ENCODE data around the gene FGF14.

The FGF14 gene

DNA sequence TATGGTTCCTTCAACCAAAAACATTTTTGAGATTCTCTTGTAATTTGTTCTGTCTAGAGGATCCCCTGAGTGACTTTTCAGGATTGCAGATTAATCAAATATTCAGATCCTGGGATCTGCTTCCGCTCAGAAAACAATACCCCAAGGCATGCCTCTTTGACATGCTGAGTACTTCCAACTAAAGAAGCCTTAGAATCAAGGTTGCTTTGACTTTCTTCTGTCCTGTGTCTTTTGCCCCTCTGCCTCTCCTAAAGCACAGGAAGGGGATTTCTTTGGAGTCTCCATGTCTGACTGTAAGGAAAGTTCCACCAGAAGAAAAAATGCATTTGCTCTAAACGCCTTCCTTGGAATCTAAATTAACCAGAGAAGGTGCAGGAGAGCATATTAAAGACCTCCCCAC lies 431.5 kb downstream of the FGF14 start:
- no peak for DNase-seq

DNA sequence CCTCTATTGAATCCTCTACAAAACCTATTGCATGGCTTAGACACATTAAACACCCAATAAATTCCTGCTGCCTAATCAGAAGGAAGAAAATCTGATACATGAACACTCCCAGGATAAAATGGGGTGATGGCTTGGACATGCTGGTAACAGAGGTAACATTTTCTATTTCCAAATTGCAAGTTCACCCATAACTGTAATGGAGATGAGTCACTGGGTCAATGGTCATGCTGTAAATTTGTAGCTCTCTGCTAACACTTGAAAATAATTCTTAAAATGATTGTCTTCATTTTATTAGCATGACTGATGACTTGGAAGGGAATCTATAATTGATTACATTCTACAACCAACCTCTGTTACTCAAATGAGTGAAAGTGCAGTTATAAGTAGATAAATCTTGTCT lies 434.1 kb downstream of the FGF14 start:
- DNase-seq = no peak

DNA sequence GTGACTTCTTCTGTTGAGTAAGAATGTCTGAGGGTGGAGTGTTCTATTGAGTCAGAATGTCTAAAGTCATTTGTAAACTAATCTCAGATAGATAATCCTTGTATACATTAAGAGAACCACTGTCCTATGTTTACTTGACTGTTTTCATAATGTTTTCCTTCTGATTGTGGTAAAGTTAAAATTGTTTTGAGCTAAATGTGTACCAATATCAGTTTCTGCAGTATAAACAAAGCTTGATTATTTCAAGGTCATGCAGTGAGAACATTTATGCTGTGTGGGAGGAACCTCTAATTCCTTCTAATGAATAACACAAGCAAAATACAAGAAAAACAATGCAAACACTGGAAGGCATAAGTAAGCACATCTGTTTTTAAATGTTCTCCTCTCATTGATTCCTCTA lies 434.6 kb downstream of the FGF14 start:
- no peak for DNase-seq

DNA sequence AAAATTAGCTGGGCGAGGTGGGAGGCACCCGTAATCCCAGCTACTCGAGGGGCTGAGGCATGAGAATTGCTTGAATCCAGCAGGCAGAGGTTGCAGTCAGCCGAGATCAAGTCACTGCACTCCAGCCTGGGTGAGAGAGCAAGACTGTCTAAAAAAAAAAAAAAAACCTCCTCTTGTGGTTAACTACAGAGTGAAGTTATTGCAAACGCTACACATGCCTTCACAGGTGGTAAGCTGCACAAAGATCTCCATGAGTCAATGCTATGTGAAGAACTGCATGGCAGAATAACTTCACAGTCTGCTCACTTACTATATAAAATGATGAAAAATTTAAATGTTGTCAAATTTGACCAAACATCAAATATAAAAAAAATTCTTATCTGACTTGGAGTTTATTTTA lies 436.8 kb downstream of the FGF14 start:
- no peak for DNase-seq

DNA sequence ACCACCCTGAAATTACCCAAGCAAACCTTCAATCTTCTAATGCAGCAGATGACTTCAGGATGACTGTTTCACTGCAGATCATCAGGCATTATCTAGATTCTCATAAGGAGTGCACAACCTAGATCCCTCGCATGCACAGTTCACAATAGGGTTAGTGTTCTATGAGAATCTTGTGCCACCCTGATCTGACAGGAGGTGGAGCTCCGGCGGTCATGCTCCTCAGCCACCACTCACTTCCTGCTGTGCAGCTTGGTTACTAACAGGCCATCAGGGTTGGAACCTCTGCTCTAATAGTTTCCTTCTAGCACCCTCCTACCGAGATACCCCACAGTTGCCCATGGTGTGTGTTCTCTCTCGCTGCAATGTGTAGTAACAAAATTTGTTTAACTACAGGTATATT lies 442.8 kb downstream of the FGF14 start:
- no peak for DNase-seq

DNA sequence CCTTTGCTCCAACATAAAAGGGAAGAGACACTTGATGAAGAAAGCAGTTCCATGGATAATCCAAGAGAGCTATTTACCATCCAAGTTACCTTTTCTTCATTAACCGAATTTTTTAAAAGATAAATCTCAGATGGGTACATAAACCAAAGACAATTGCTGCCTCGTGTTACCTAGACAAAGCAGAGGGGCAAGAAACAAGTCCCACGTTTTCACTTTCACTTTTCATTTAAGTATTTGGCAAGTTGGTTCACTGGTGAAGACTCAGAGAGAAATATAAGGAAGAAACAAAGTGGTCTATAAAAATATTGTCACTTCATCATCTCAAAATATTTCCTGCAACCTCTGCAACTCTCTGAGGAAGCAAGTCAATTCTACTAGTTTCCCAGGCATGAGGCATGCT lies 446.1 kb downstream of the FGF14 start:
- no peak for DNase-seq

GRCh38 chr13:101951114-101951513 lies 450.7 kb downstream of the FGF14 start:
- no peak for DNase-seq

DNA sequence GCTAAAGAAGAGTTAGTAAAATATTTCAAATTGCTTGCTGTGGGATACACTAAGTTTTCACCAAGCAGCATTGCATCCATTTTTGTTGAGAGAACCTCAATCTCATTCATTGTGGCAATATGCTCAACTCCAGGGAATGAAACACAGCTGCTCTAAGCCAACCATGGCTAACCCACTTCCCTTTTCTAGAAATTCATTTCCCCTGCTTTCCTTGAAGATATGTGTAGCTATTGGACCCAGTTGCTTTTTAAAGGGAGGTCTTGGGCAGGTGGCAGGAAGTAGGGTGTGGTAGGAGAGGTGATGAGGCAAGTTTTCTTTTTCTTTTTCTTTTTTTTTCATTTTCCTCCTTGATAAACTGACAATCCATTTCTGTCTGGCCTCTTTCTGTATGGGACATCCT lies 452.2 kb downstream of the FGF14 start:
- peak; percentile 68 for DNase-seq

DNA sequence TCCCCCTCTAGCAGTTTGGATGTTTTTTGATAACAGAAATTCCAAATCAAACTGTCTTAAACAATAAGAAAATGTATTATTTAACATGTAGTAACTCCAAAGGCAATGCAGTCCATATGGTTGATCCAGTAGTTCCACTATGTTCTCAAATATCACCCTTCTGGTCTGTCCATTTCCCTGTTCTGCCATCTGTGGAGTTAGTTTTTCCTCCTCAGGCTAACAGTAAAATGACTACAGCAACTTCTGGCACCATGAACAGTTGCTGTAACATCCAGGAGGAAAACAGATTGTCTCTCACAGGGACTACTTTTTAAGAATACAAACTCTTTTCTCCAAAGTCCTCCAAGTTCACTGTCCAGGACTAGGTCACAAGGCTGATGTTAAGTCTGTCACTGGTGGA lies 455.4 kb downstream of the FGF14 start:
- no peak for DNase-seq

DNA sequence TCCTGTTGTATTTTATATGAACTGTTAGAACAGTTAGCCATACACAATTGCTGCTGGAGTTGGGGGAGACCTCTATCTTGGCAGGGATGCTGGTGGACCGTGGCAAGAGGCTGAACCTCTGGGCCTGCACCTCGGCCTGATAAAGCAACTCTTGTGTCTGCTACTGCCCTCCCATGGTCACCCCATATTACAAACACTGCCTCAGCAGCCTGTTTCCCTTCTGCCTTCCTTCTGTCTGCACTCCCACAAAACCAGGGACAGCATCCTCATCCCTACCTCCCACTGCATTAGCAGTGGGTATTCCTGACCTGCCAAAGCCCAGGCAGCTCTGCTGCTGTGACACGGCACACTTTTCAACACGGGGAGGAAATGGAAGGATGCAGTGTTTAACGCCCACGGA lies 456.4 kb downstream of the FGF14 start:
- DNase-seq = no peak

DNA sequence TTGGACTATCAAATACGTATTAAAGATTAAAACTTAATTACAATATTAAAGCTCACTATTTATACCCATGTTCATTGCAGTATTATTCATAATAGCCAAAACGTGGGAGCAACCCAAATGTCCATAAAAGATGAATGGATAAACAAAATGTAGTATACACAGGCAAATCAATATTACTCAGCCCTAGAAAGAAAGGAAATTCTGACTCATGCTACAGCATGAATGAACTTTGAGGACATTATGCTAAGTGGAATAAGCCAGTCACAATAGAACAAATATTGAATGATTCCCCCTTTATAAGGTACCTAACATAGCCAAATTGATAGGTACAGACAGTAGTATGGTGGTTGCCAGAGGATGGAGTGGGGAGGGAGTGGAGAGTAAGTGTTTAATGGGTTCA lies 457.3 kb downstream of the FGF14 start:
- DNase-seq = no peak

DNA sequence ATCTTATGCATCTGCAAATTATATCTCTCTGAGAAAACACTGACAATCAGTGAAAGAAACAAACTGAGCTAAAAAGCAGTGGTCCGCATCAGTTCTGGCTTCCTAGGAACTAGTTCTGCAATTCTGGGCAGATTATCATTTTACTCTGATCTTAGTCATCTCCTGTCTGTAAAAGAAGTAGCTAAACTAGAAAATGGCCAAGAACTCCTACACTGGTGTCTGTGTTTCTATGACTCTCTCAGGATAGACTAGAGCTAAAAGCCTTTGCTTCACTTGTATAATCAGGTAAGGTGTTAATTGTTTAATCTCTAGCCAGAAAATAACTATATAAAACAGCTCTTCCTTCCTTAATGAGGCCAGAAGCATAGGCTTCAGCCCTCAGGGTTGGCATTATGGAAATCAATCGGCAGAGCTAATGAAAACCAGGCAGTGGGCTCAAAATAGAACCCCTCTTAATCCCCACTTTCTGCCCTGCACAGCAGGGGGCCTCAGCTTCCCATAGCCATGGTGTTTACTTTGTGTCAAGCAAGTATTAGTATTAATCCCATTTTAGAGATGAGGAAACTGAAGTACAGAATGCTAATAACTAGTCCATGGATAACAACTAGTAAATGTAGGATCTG lies 459.2 kb downstream of the FGF14 start:
- DNase-seq = peak; percentile 81

- DNase-seq = peak; percentile 96
Measured at GRCh38 chr13:101942038-101942437, 459.8 kb downstream of the FGF14 start.

- DNase-seq = peak; percentile 71
Measured at GRCh38 chr13:101941095-101941783, 460.6 kb downstream of the FGF14 start.

- no peak for DNase-seq
Measured at GRCh38 chr13:101939370-101939769, 462.5 kb downstream of the FGF14 start.

GRCh38 chr13:101935828-101936227 lies 466.0 kb downstream of the FGF14 start:
- DNase-seq = no peak

GRCh38 chr13:101931186-101931585 lies 470.7 kb downstream of the FGF14 start:
- DNase-seq = no peak

DNA sequence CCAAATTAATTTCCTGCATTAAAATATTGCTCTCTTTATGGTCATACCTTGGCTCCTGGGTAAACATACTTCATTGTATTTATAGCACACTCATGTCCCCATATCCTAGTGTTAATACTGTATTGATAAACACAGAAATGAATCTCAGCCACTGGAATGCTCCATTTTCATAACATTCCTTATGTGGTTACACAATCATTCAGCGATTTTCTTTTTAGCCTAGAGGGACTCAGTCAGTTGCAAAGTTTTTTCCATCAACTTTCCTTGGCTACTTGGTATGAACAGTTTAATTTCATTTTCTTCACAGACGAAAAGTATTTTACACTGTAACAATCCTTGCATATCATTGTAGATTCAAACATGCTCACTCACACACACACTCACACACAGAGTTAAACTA lies 471.5 kb downstream of the FGF14 start:
- DNase-seq = no peak

DNA sequence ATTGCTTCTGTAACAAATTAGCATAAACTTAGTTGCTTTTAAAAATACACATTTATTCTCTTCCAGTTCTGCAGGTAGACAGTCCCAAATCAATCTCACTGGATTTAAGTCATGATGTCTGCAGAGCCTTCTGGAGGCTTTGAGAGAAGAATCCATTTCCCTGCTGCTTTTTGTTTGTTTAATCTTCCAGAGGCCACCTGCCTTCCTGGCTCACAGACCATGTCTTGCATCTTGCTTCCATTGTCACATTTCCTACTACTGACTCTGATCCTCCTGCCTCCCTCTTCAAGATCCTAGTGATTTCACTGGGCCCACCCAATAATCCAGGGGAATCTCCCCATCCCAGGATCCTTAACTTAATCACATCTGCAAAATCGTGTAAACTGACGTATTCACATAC lies 476.1 kb downstream of the FGF14 start:
- DNase-seq = peak; percentile 96

DNA sequence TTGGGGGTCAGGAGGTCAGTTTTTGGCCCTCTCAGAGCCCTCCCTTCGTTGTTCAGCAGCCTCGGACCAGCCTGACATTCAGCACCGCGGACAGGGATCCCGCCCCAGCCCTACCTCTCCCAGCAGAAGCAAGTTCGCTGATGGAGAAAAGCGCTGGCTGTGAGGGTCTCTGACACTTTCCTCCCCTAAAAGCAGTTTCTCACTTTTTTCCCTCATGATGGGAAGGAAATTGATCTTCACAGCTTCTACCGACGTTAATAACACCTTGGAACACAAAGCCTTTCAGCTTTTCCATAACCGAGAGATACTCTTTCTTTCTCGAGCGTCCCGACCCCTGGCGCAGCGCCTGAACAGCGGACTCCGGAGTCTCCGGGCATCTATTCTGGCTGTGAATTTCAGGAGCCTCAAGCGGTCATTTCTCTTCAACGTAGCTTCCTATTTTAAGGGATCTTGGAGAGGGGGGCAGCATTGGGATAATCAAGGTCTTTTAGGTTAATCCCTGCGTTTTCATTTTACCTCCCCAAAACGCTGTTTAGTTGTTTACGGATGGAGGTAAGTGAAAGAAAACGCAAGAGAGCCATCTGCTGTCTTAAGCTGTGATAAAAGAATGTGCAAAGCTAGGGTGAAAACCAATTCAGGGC lies 482.2 kb downstream of the FGF14 start:
- DNase-seq = peak; percentile 96

- DNase-seq = peak; percentile 100
Measured at GRCh38 chr13:101917833-101918661, 483.8 kb downstream of the FGF14 start.

GRCh38 chr13:101917475-101917810 lies 484.4 kb downstream of the FGF14 start:
- peak; percentile 96 for DNase-seq

- no peak for DNase-seq
Measured at GRCh38 chr13:101916775-101917474, 484.9 kb downstream of the FGF14 start.

Data from DMS79 treated with DMSO at 0.1 percent for 48 hours (cell line).